Body of pancreas (tissue), 4 donors: ENCODE measurements around the gene MB21D2. TPM values are rescaled to one million over a fixed set of nuclear protein-coding genes. Genes with fewer than 3 reads are reported as not detected.

Source experiments
- ATAC-seq: fragments of 150-250 bp; one replicate; pipeline ENCODE4 v1.9.1; 2016
- DNase-seq, 4 donors: peaks; one replicate each; pipeline ENCODE4 v3.0.0-alpha.2; 2019
- H3K27ac ChIP-seq, 4 donors: fragments of 200-600 bp; sonication (generic); 1 replicate in 3 of 4; 2 replicates in 1 of 4; pipeline versions ENCODE4 v1.5.1 to v1.6.1; 2016 to 2019; ENCODE audit warnings: mild to moderate bottlenecking in 1 of 4, mixed read lengths in 1 of 4, moderate library complexity in 1 of 4
- H3K27me3 ChIP-seq, 2 donors: fragments of 200-600 bp; sonication (generic); one replicate each; pipeline ENCODE4 v1.6.0; 2016; ENCODE audit warnings: mild to moderate bottlenecking in 1 of 2
- H3K36me3 ChIP-seq, 2 donors: fragments of 200-600 bp; sonication (generic); replicated peaks in 1 of 2; 2 replicates each; pipeline ENCODE4 v1.5.1; 2016; ENCODE audit warnings: low read depth in 2 of 2; ENCODE audit not compliant: insufficient read depth in 1 of 2
- H3K4me1 ChIP-seq: fragments of 200-600 bp; sonication (generic); one replicate; pipeline ENCODE4 v1.6.0; 2016
- H3K4me3 ChIP-seq, 2 donors: fragments of 200-600 bp; sonication (generic); 1 replicate in 1 of 2; 2 replicates in 1 of 2; pipeline ENCODE4 v1.5.1; 2016 to 2019
- H3K9me3 ChIP-seq, 3 donors: fragments of 200-600 bp; sonication (generic); 1 replicate in 2 of 3; 2 replicates in 1 of 3; pipeline ENCODE4 v1.5.1; 2016
- CTCF ChIP-seq, 7 experiments: fragments of 450-650 bp in 4 of 7; fragments of 200-600 bp in 3 of 7; sonication (generic) in 3 of 7; IDR thresholded peaks; one replicate each; pipeline ENCODE4 v1.5.1; 2016 to 2019; ENCODE audit warnings: antibody characterized with exemption in 7 of 7
- POLR2A ChIP-seq, 3 donors: fragments of 450-650 bp; IDR thresholded peaks; one replicate each; pipeline ENCODE4 v1.6.1; 2016; ENCODE audit warnings: antibody characterized with exemption in 3 of 3, mild to moderate bottlenecking in 2 of 3
- WGBS, 2 donors: methylation state at CpG; one replicate each; pipeline ENCODE4 v1.1.5; 2017; 5-methylcytosine and 5-hydroxymethylcytosine counted together
- intact Hi-C: fragments of 100-400 bp; cut with DNase I; formaldehyde crosslinking; loops from one replicate; pipeline ENCODE4 v1.15.1; 2023
- total RNA-seq, 2 donors: library from RNA; depleted of rRNA; stranded (reverse); fragments of >200 nt; gene quantifications; one replicate each; pipeline ENCODE4 v1.1.0, GENCODE V29; 2016

MB21D2 gene
- total RNA-seq, 2 donors from 2014 or later: 0.66 to 1.8 TPM

GRCh38 chr3:192845526-192845855 lies 72.2 kb downstream of the MB21D2 start:
- H3K36me3 ChIP-seq: no peaks in the 10 kb centered on the region
- DNase-seq (no peak), ATAC-seq (no peak)
- no peaks in the 10 kb centered on the region for H3K9me3 ChIP-seq
- H3K4me1 ChIP-seq: no peaks in the 10 kb centered on the region
- no peak overlapping the region for H3K4me3 ChIP-seq
- no peak overlapping the region for H3K27ac ChIP-seq
- WGBS, 2 donors: 82 to 86% methylated on average over 4 of the region's 4 CpGs
- no peaks in the 10 kb centered on the region for H3K27me3 ChIP-seq
- TF ChIP-seq CTCF (IDR thresholded peaks at IDR 0.05): no peak
- TF ChIP-seq POLR2A (IDR thresholded peaks at IDR 0.05): no peak
- intact Hi-C loops: no loop called here

- no peaks in the 10 kb centered on the region for H3K9me3 ChIP-seq
- H3K4me3 ChIP-seq: no peak overlapping the region
- no peaks in the 10 kb centered on the region for H3K4me1 ChIP-seq
- no peaks in the 10 kb centered on the region for H3K36me3 ChIP-seq
- no peaks in the 10 kb centered on the region for H3K27me3 ChIP-seq
- DNase-seq: no peak
- 85 to 90% methylated on average over 9 of the region's 9 CpGs for WGBS, 2 donors
- H3K27ac ChIP-seq: no peak overlapping the region
- TF ChIP-seq POLR2A (IDR thresholded peaks at IDR 0.05) (no peak), CTCF (IDR thresholded peaks at IDR 0.05) (no peak)
- ATAC-seq: no peak
- intact Hi-C loops: no loop called here
Measured at GRCh38 chr3:192844836-192845525, 72.7 kb downstream of the MB21D2 start.

GRCh38 chr3:192844486-192844765 lies 73.2 kb downstream of the MB21D2 start:
- no peaks in the 10 kb centered on the region for H3K9me3 ChIP-seq
- H3K27ac ChIP-seq: no peak overlapping the region
- no peaks in the 10 kb centered on the region for H3K4me1 ChIP-seq
- DNase-seq: no peak
- TF ChIP-seq CTCF (IDR thresholded peaks at IDR 0.05): no peak
- H3K27me3 ChIP-seq: no peaks in the 10 kb centered on the region
- no peak for ATAC-seq
- intact Hi-C loops: no loop called here
- WGBS, 2 donors: 80 to 93% methylated on average over 2 of the region's 2 CpGs
- no peak overlapping the region for H3K4me3 ChIP-seq
- no peaks in the 10 kb centered on the region for H3K36me3 ChIP-seq

GRCh38 chr3:192843723-192844485 lies 73.8 kb downstream of the MB21D2 start:
- H3K36me3 ChIP-seq: no peaks in the 10 kb centered on the region
- H3K9me3 ChIP-seq: no peaks in the 10 kb centered on the region
- H3K27ac ChIP-seq: no peak overlapping the region
- 73 to 77% methylated on average over 10 of the region's 10 CpGs for WGBS, 2 donors
- no peak overlapping the region for H3K4me3 ChIP-seq
- TF ChIP-seq POLR2A (IDR thresholded peaks at IDR 0.05): no peak
- TF ChIP-seq CTCF (IDR thresholded peaks at IDR 0.05): no peak
- ATAC-seq (no peak), DNase-seq (no peak)
- intact Hi-C loops: no loop called here
- no peaks in the 10 kb centered on the region for H3K4me1 ChIP-seq
- H3K27me3 ChIP-seq: no peaks in the 10 kb centered on the region

- ATAC-seq (no peak), DNase-seq (no peak)
- WGBS, 2 donors: 94 to 100% methylated on average over 2 of the region's 2 CpGs
- H3K27ac ChIP-seq: no peak overlapping the region
- H3K9me3 ChIP-seq: no peaks in the 10 kb centered on the region
- H3K27me3 ChIP-seq: no peaks in the 10 kb centered on the region
- intact Hi-C loops: no loop called here
- H3K4me3 ChIP-seq: no peak overlapping the region
- H3K36me3 ChIP-seq: no peaks in the 10 kb centered on the region
- H3K4me1 ChIP-seq: no peaks in the 10 kb centered on the region
- TF ChIP-seq CTCF (IDR thresholded peaks at IDR 0.05) (no peak), POLR2A (IDR thresholded peaks at IDR 0.05) (no peak)
Measured at GRCh38 chr3:192843119-192843518, 74.5 kb downstream of the MB21D2 start.
